Naive thymus-derived CD4-positive, alpha-beta T cell (primary cell): Measurements from ENCODE around the gene AK4. TPM values are rescaled to one million over a fixed set of nuclear protein-coding genes. Genes with fewer than 3 reads are reported as not detected.
A peak's percentile ranks its signal among the peaks of the same experiment; 100 is the strongest.

ENCODE experiments used
- ATAC-seq: fragments of 150-1000 bp; cut with Tn5 transposase; 2 replicates; pipeline ENCODE4 v1.10.0; 2021; ENCODE audit warnings: mild to moderate bottlenecking, moderate library complexity
- CTCF ChIA-PET: fragments of 350-600 bp; sonication (Branson Sonifier 250); formaldehyde crosslinking; loops from one replicate; lab custom pipeline; 2021; ENCODE audit warnings: antibody characterized with exemption; lab: Charles Lee
- POLR2A ChIA-PET: fragments of 350-600 bp; sonication (Branson Sonifier 250); formaldehyde crosslinking; loops from one replicate; lab custom pipeline; 2021; ENCODE audit warnings: antibody characterized with exemption, inconsistent platforms; lab: Charles Lee
- DNase-seq, 9 donors: peaks; one replicate each; pipeline versions ENCODE4 v3.0.0 to v3.0.0-alpha.2; 2020 to 2022; ENCODE audit warnings: mixed read lengths in 1 of 9
- H3K27ac ChIP-seq: one replicate; pipeline ENCODE4 v1.7.0; 2013; ENCODE audit warnings: mild to moderate bottlenecking, low read depth, low read length, moderate library complexity
- H3K27me3 ChIP-seq, 2 donors: one replicate each; pipeline ENCODE4 v1.7.0; 2013; ENCODE audit warnings: low read length in 2 of 2, mild to moderate bottlenecking in 2 of 2, moderate library complexity in 2 of 2; ENCODE audit not compliant: control insufficient read depth in 2 of 2, insufficient read depth in 2 of 2
- H3K36me3 ChIP-seq, 3 experiments: 1 replicate in 2 of 3; 2 replicates in 1 of 3; pipeline ENCODE4 v1.7.0; 2013; ENCODE audit warnings: low read length in 3 of 3, mild to moderate bottlenecking in 3 of 3, moderate library complexity in 1 of 3; ENCODE audit not compliant: insufficient read depth in 3 of 3, control insufficient read depth in 2 of 3
- H3K4me1 ChIP-seq, 2 donors: one replicate each; pipeline ENCODE4 v1.7.0; 2013; ENCODE audit warnings: low read length in 2 of 2, mild to moderate bottlenecking in 2 of 2, moderate library complexity in 1 of 2; ENCODE audit not compliant: control insufficient read depth in 2 of 2, insufficient read depth in 2 of 2
- H3K4me3 ChIP-seq: 2 replicates; pipeline ENCODE4 v1.7.0; 2013; ENCODE audit warnings: mild to moderate bottlenecking, low read length
- H3K9me3 ChIP-seq, 3 experiments: 1 replicate in 2 of 3; 2 replicates in 1 of 3; pipeline ENCODE4 v1.7.0; 2013; ENCODE audit warnings: low read length in 3 of 3; ENCODE audit not compliant: control insufficient read depth in 2 of 3
- H3K27ac Mint-ChIP-seq, 9 donors: one replicate each; pipeline ENCODE4 v1.8.0; 2020 to 2022; ENCODE audit warnings: mixed read lengths in 9 of 9, mild to moderate bottlenecking in 8 of 9, moderate library complexity in 5 of 9, inconsistent platforms in 2 of 9
- H3K27me3 Mint-ChIP-seq, 5 donors: one replicate each; pipeline ENCODE4 v1.8.0; 2021 to 2022; ENCODE audit warnings: mixed read lengths in 5 of 5, mild to moderate bottlenecking in 1 of 5
- H3K36me3 Mint-ChIP-seq, 5 donors: one replicate each; pipeline ENCODE4 v1.8.0; 2020 to 2022; ENCODE audit warnings: mixed read lengths in 5 of 5, mild to moderate bottlenecking in 3 of 5, inconsistent platforms in 1 of 5
- H3K4me1 Mint-ChIP-seq, 7 donors: one replicate each; pipeline ENCODE4 v1.8.0; 2020 to 2022; ENCODE audit warnings: mixed read lengths in 7 of 7, mild to moderate bottlenecking in 3 of 7, inconsistent platforms in 1 of 7
- H3K4me3 Mint-ChIP-seq, 10 donors: one replicate each; pipeline ENCODE4 v1.8.0; 2020 to 2022; ENCODE audit warnings: mild to moderate bottlenecking in 10 of 10, mixed read lengths in 10 of 10, moderate library complexity in 6 of 10, inconsistent platforms in 2 of 10
- H3K9me3 Mint-ChIP-seq, 11 donors: one replicate each; pipeline ENCODE4 v1.8.0; 2020 to 2022; ENCODE audit warnings: mixed read lengths in 11 of 11, mild to moderate bottlenecking in 4 of 11, inconsistent platforms in 1 of 11, moderate library complexity in 1 of 11
- intact Hi-C, 2 donors: fragments of 100-400 bp; cut with micrococcal nuclease; formaldehyde crosslinking; loops; one replicate each; pipeline ENCODE4 v1.15.1; 2023
- polyA plus RNA-seq, 2 donors: library from polyadenylated mRNA; unstranded; fragments of 300-500 nt; fragmentation: Illumina TruSeq; gene quantifications; one replicate each; pipeline ENCODE4 v1.2.3, GENCODE V29; 2021
- total RNA-seq, 6 experiments: library from RNA in 5 of 6; stranded (reverse) in 5 of 6; gene quantifications; 1 replicate in 5 of 6; 2 replicates in 1 of 6; pipeline ENCODE4 v1.2.3 and lab custom pipeline; 2021 to 2026

AK4 gene
- total and polyA plus RNA-seq, 7 experiments from 2014 or later: 0.04 to 121 (median 0.40) TPM

DNA sequence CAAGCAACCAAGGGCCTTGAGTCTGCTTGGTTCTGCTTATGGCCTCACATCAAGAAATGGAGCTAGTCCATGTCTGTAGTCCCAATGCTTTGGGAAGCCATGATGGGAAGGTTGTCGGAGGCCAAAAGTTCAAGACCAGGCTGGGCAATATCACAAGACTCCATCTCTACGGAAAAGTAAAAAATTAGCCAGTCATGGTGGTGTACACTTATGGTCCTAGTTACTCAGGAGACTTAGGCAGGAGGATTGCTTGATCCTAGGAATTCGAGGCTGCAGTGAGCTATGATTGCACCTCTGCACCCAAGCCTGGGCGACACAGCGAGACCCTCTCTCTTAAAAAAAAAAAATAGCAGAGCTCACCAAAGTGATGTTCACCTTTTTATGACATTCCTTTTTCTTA lies 81.2 kb downstream of the AK4 start:
- ChIA-PET CTCF (interaction anchor here (0.7 kb wide), 1 partner anchor 960 kb away, joined by 3 read pairs; no protein-coding TSS in a partner anchor), POLR2A (interaction anchor here (0.6 to 0.7 kb wide), 2 partner anchors 9 to 1242 kb away, joined by 3 read pairs; no protein-coding TSS in a partner anchor)
- ATAC-seq: no peak
- no peaks in the 10 kb centered on the region for H3K36me3 ChIP-seq
- H3K4me1 ChIP-seq: no peaks in the 10 kb centered on the region
- H3K9me3 ChIP-seq: no peaks in the 10 kb centered on the region
- intact Hi-C loops: no loop called here
- no peak overlapping the region for H3K4me3 Mint-ChIP-seq
- no peak overlapping the region for H3K27ac Mint-ChIP-seq
- H3K4me1 Mint-ChIP-seq: peaks cover 2 to 29% (median 9%) of the 10 kb centered on the region in 7 donors
- peaks cover 0 to 2% (median 0%) of the 10 kb centered on the region in 11 donors for H3K9me3 Mint-ChIP-seq
- H3K36me3 Mint-ChIP-seq: peaks cover 0 to 20% (median 0%) of the 10 kb centered on the region in 5 donors
- no peak overlapping the region for H3K27ac ChIP-seq
- DNase-seq: no peak
- H3K27me3 ChIP-seq: no peaks in the 10 kb centered on the region
- H3K4me3 ChIP-seq: no peak overlapping the region
- peaks cover 0 to 15% (median 13%) of the 10 kb centered on the region in 5 donors for H3K27me3 Mint-ChIP-seq

DNA sequence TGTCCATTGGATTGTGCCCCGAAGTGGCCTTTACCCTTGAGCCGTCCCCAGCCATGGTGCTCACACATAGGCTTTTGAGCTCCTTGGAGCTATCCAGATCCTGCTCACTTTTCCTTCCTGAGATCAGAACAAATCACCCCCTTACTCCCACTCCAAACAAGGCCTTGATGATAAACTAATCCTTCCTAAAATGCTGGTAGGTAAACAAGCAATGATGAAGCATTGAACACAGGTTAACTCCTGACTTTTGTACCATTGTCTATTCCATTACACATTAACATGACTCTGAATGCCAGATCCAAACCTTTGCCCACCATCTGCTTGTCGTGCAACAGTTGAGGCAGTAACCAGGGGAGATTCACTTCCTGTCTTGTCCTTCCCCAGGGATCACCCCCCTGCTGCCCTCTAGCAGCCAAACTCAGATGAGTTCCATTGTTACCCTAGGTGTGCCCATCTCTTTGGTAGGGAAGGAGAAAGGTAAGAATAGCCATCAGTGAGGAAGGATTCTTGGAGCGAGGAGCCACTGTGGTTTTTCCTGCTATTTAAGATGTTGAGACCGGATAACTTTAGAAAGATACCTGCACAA lies 81.8 kb downstream of the AK4 start:
- H3K27ac ChIP-seq: no peak overlapping the region
- no peaks in the 10 kb centered on the region for H3K36me3 ChIP-seq
- Mint-ChIP-seq H3K4me1 (peaks cover 2 to 29% (median 9%) of the 10 kb centered on the region in 7 donors), H3K27me3 (peaks cover 0 to 14% (median 9%) of the 10 kb centered on the region in 5 donors), H3K9me3 (peaks cover 0 to 2% (median 0%) of the 10 kb centered on the region in 11 donors), H3K27ac (no peak overlapping the region), H3K36me3 (peaks cover 0 to 14% (median 0%) of the 10 kb centered on the region in 5 donors), H3K4me3 (no peak overlapping the region)
- ChIA-PET POLR2A (interaction anchor here (0.6 kb wide), 1 partner anchor 8 kb away, joined by 3 read pairs; no protein-coding TSS in a partner anchor), CTCF (no interaction called here)
- DNase-seq (no peak), ATAC-seq (no peak)
- no peaks in the 10 kb centered on the region for H3K4me1 ChIP-seq
- H3K4me3 ChIP-seq: no peak overlapping the region
- H3K27me3 ChIP-seq: no peaks in the 10 kb centered on the region
- no peaks in the 10 kb centered on the region for H3K9me3 ChIP-seq
- intact Hi-C loops: loop anchor here in 1 of 2 donors (2.0 to 10.0 kb wide), 3 partner anchors 191 to 1215 kb away; partner anchors contain the start of genes LEPR and LEPROT

DNA sequence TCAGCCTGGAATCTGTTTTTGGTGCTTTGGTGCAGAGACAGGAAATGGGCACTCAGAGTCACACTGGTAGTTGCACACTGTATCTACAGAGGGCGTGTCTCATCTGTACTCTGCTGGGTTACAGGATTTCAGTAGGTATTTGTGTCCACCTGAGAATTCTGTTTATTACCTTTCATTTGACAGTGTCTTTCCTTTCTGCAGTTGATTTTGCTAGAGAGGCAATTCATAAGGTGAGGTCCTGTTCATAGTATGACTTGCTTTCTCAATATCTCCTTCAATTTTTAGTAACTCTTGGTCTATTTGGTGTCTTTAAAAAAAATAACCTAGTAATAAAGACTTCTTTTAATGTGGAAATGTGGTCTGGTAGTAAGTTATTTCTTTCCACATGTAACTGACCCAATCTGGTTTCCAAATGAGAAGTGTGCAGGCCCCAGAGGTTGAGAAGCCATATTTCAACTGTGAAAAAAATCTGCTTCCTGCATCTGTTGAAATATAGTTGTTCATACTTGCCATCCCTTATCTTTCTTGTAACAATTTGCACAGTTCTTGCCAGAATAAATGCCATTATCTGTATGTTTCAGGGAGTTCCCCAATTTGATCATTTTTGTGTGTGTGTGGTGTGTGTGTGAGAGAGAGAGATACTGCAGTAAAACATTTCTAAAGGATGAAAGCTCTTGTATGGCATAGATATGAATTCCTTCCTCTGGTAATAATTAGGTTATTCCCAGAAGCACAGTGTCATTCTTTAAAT lies 82.9 kb downstream of the AK4 start:
- CTCF ChIA-PET: no interaction called here
- H3K4me3 ChIP-seq: no peak overlapping the region
- no peak for ATAC-seq
- H3K36me3 ChIP-seq: no peaks in the 10 kb centered on the region
- H3K4me1 ChIP-seq: no peaks in the 10 kb centered on the region
- Mint-ChIP-seq H3K36me3 (peaks cover 0 to 7% (median 0%) of the 10 kb centered on the region in 5 donors), H3K9me3 (peaks cover 0 to 7% (median 2%) of the 10 kb centered on the region in 11 donors), H3K27ac (peak overlapping the region in 1 of 9 donors; percentile 62), H3K4me3 (peak overlapping the region in 1 of 10 donors; percentile 27), H3K4me1 (peaks cover 2 to 33% (median 9%) of the 10 kb centered on the region in 7 donors), H3K27me3 (peaks cover under 1 to 14% (median 8%) of the 10 kb centered on the region in 5 donors)
- POLR2A ChIA-PET: interaction anchor here (0.7 to 0.8 kb wide), 2 partner anchors 372 to 1104 kb away, joined by 3 read pairs; no protein-coding TSS in a partner anchor
- H3K27ac ChIP-seq: no peak overlapping the region
- H3K27me3 ChIP-seq: no peaks in the 10 kb centered on the region
- intact Hi-C loops: loop anchor here in 1 of 2 donors (2.0 to 10.0 kb wide), 3 partner anchors 190 to 1214 kb away; partner anchors contain the start of genes LEPR and LEPROT
- H3K9me3 ChIP-seq: no peaks in the 10 kb centered on the region
- peak in 1 of 9 donors; percentile 8 for DNase-seq

DNA sequence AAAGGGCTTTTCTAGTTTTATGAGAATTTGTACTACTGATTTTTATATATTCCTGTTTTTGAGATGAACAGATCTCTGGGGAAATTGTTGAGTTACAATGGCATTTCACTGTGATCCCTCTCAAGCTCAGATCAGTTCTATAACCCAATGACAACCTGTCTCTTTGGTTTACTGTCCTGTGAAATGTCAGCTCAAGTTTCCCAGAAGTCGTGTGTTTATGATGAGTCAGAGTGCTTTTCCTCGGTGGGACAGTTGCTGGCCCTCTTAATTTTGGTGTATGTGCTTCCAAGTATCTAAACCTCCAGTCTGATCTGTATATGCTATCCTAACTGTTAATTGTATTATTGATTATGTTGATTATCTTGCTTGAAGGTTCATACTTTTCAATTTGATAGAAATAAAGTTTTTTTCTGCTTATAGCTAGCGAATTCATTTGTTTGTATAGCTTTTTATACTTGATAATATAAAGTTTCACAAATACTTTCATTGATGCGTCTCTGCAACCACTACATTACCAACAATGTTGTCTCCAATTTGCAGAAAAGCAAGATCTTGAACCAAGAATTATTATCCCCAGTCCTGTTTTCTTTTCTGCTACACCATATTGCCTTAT lies 83.8 kb downstream of the AK4 start:
- H3K4me3 ChIP-seq: no peak overlapping the region
- H3K4me1 Mint-ChIP-seq: peaks cover 5 to 33% (median 9%) of the 10 kb centered on the region in 7 donors
- H3K4me3 Mint-ChIP-seq: no peak overlapping the region
- CTCF ChIA-PET: no interaction called here
- DNase-seq: no peak
- intact Hi-C loops: loop anchor here in 1 of 2 donors (2.0 to 10.0 kb wide), 3 partner anchors 189 to 1213 kb away; partner anchors contain the start of genes LEPR and LEPROT
- no peak overlapping the region for H3K27ac ChIP-seq
- H3K4me1 ChIP-seq: no peaks in the 10 kb centered on the region
- H3K9me3 Mint-ChIP-seq: peaks cover 0 to 16% (median 10%) of the 10 kb centered on the region in 11 donors
- peaks cover 0 to 11% (median 2%) of the 10 kb centered on the region in 5 donors for H3K36me3 Mint-ChIP-seq
- peak overlapping the region in 1 of 9 donors; percentile 36 for H3K27ac Mint-ChIP-seq
- no peaks in the 10 kb centered on the region for H3K9me3 ChIP-seq
- H3K27me3 Mint-ChIP-seq: peaks cover 2 to 16% (median 8%) of the 10 kb centered on the region in 5 donors
- no peaks in the 10 kb centered on the region for H3K27me3 ChIP-seq
- POLR2A ChIA-PET: interaction anchor here (0.7 to 0.8 kb wide), 2 partner anchors 373 to 1105 kb away, joined by 3 read pairs; no protein-coding TSS in a partner anchor
- H3K36me3 ChIP-seq: no peaks in the 10 kb centered on the region
- ATAC-seq: no peak

DNA sequence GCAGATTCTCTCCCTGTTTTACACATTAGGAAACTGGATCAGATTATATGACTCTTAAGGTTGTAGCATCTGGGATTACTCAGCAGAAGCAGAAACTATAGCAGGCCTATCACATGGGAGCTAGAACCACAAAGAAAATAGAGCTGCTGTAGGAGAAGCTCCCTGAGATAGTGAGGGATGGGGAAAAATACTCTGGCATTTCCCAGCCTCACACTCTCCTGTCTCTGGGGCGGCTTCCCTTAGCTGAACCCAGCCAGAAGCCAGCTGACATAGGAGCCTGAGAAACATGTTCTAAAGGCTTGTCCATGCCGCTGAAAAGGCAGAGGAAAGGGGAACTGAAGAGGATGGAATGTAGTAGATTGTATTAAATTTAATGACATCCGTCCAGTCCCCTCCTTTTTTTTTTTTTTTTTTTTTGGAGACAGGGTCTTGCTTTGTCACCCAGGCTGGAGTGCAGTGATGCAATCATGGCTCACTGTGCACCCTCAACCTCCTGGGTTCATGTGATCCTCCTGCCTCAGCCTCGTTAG lies 84.5 kb downstream of the AK4 start:
- Mint-ChIP-seq H3K9me3 (peaks cover 0 to 20% (median 10%) of the 10 kb centered on the region in 11 donors), H3K27ac (no peak overlapping the region), H3K27me3 (peaks cover 3 to 18% (median 8%) of the 10 kb centered on the region in 5 donors), H3K4me1 (peaks cover 5 to 33% (median 9%) of the 10 kb centered on the region in 7 donors), H3K4me3 (no peak overlapping the region), H3K36me3 (peaks cover 0 to 11% (median 4%) of the 10 kb centered on the region in 5 donors)
- H3K36me3 ChIP-seq: no peaks in the 10 kb centered on the region
- no peaks in the 10 kb centered on the region for H3K27me3 ChIP-seq
- POLR2A ChIA-PET: interaction anchor here (0.6 kb wide), 1 partner anchor 542 kb away, joined by 3 read pairs; no protein-coding TSS in a partner anchor
- intact Hi-C loops: loop anchor here in 1 of 2 donors (10.0 kb wide), 2 partner anchors 722 to 1212 kb away; no protein-coding TSS in a partner anchor
- CTCF ChIA-PET: no interaction called here
- no peaks in the 10 kb centered on the region for H3K4me1 ChIP-seq
- no peaks in the 10 kb centered on the region for H3K9me3 ChIP-seq
- no peak overlapping the region for H3K27ac ChIP-seq
- ATAC-seq (no peak), DNase-seq (no peak)
- no peak overlapping the region for H3K4me3 ChIP-seq
